Keratinocyte (primary cell): ENCODE results near the gene RAC2. TPM values are rescaled to one million over a fixed set of nuclear protein-coding genes. Genes with fewer than 3 reads are reported as not detected.

Experiments
- DNase-seq: peaks from one replicate; pipeline ENCODE4 v3.0.0-alpha.2; 2011; ENCODE audit warnings: low read depth, missing footprints, low spot score
- FAIRE-seq: peaks from 2 replicates; lab custom pipeline; 2011; peaks lifted over from hg19 to GRCh38; lab: Jason Lieb, UNC
- H2AFZ ChIP-seq: 2 replicates; pipeline ENCODE4 v1.6.0; 2012; ENCODE audit warnings: low read length, control low read depth, inconsistent platforms; ENCODE audit not compliant: control insufficient read depth
- H3K27ac ChIP-seq: 2 replicates; pipeline ENCODE4 v1.5.1; 2011; ENCODE audit warnings: low read length; ENCODE audit not compliant: control insufficient read depth, insufficient read depth
- H3K27me3 ChIP-seq: 3 replicates; pipeline ENCODE4 v1.6.0; 2011; ENCODE audit warnings: low read length; ENCODE audit not compliant: control insufficient read depth, insufficient read depth; ENCODE audit errors: extremely low read depth
- H3K36me3 ChIP-seq, 2 experiments: 2 replicates in 1 of 2; 3 replicates in 1 of 2; pipeline ENCODE4 v1.5.1; 2011; ENCODE audit warnings: low read length in 2 of 2, mild to moderate bottlenecking in 1 of 2; ENCODE audit not compliant: control insufficient read depth in 2 of 2, insufficient read depth in 2 of 2; ENCODE audit errors: extremely low read depth in 1 of 2
- H3K4me1 ChIP-seq: 3 replicates; pipeline ENCODE4 v1.5.1; 2011; ENCODE audit warnings: low read length; ENCODE audit not compliant: control insufficient read depth, insufficient read depth; ENCODE audit errors: extremely low read depth
- H3K4me2 ChIP-seq: 3 replicates; pipeline ENCODE4 v1.6.0; 2011; ENCODE audit warnings: low read depth, low read length; ENCODE audit not compliant: control insufficient read depth, insufficient read depth; ENCODE audit errors: extremely low read depth
- H3K4me3 ChIP-seq, 3 experiments: fragments of 200-600 bp in 1 of 3; sonication (generic) in 1 of 3; 2 replicates in 2 of 3; 3 replicates in 1 of 3; pipeline ENCODE4 v1.5.1; 2011 to 2016; ENCODE audit warnings: low read length in 3 of 3, mild to moderate bottlenecking in 3 of 3, control low read depth in 2 of 3, inconsistent platforms in 1 of 3, low read depth in 1 of 3, mixed read lengths in 1 of 3, mixed run types in 1 of 3, moderate library complexity in 1 of 3; ENCODE audit not compliant: control insufficient read depth in 2 of 3, insufficient read depth in 2 of 3; ENCODE audit errors: extremely low read depth in 1 of 3
- H3K79me2 ChIP-seq: 2 replicates; pipeline ENCODE4 v1.6.0; 2012; ENCODE audit warnings: low read length; ENCODE audit not compliant: control insufficient read depth, insufficient read depth
- H3K9ac ChIP-seq: 3 replicates; pipeline ENCODE4 v1.6.0; 2011; ENCODE audit warnings: low read length; ENCODE audit not compliant: control insufficient read depth, insufficient read depth; ENCODE audit errors: extremely low read depth
- H3K9me1 ChIP-seq: 3 replicates; pipeline ENCODE4 v1.6.0; 2011; ENCODE audit warnings: low read length; ENCODE audit not compliant: control insufficient read depth, insufficient read depth; ENCODE audit errors: extremely low read depth
- H3K9me3 ChIP-seq: 2 replicates; pipeline ENCODE4 v1.5.1; 2012; ENCODE audit warnings: low read depth, low read length; ENCODE audit not compliant: control insufficient read depth
- H4K20me1 ChIP-seq: 3 replicates; pipeline ENCODE4 v1.6.0; 2011; ENCODE audit warnings: low read length; ENCODE audit not compliant: control insufficient read depth, insufficient read depth; ENCODE audit errors: extremely low read depth
- EZH2 ChIP-seq: IDR thresholded peaks from one replicate; pipeline ENCODE4 v1.6.1; 2012; ENCODE audit warnings: inconsistent platforms, mild to moderate bottlenecking, low read length, moderate library complexity
- dilution Hi-C: fragments of 300-500 bp; cut with MboI; formaldehyde crosslinking; loops from one replicate; pipeline ENCODE4 v1.7.0; 2020; ENCODE audit warnings: low sequenced_read_pairs; ENCODE audit not compliant: extremely low pct_ligation_motif_present
- polyA plus RNA-seq, 5 experiments: library from polyadenylated mRNA; depleted of rRNA in 3 of 5; stranded (reverse) in 3 of 5; stranded (forward) in 1 of 5; unstranded in 1 of 5; fragments of >200 nt; gene quantifications; 1 replicate in 1 of 5; 2 replicates in 3 of 5; 3 replicates in 1 of 5; pipeline versions ENCODE4 v1.2.1 to v1.2.3, GENCODE V29; 2011 to 2012; ENCODE audit warnings: missing spikeins in 2 of 5, low read depth in 1 of 5, low replicate concordance in 1 of 5
- TF ChIP-seq, protein P1 (sequence below), 3 experiments: IDR thresholded peaks in 1 of 3; conservative IDR thresholded peaks in 1 of 3; optimal IDR thresholded peaks in 1 of 3; 2 replicates in 2 of 3; 3 replicates in 1 of 3; pipeline versions ENCODE3 to v1.5.1; 2011; ENCODE audit warnings: low read length in 3 of 3, mild to moderate bottlenecking in 3 of 3, moderate library complexity in 2 of 3, control low read depth in 1 of 3, inconsistent platforms in 1 of 3; ENCODE audit not compliant: insufficient read depth in 2 of 3; ENCODE audit errors: extremely low read depth in 1 of 3

RAC2 gene
- polyA plus RNA-seq, 1 donor (not counting 4 experiments of a cell fraction or from before 2014, with no cell fraction given): 78.6 TPM

DNA sequence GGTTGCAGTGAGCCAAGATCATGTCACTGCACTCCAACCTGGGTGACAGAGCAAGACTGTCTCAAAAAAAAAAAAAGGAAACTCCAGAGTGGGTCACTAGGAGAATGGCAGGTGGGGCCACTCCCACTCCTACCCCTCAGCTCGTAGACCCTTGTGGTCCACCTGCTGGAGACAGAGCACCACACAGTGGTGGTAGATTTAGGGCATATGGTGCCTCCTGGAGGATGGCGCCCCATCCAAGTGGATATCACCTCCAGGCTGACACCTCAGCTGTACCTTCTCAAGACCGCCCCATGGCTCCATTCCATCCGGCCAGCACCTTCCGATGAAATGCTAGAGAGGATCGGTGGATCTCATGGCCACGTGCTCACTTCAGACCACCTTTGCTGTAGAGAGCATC lies 44.5 kb upstream of the RAC2 start:
- Histone ChIP-seq H3K9me1 (no peaks in the 10 kb centered on the region), H2AFZ (no peak overlapping the region), H3K9ac (no peak overlapping the region), H3K36me3 (no peaks in the 10 kb centered on the region), H3K27me3 (peaks cover 32% of the 10 kb centered on the region), H3K9me3 (no peaks in the 10 kb centered on the region), H4K20me1 (no peaks in the 10 kb centered on the region), H3K4me2 (no peak overlapping the region), H3K79me2 (no peaks in the 10 kb centered on the region), H3K4me1 (no peaks in the 10 kb centered on the region), H3K27ac (no peak overlapping the region), H3K4me3 (no peak overlapping the region)
- FAIRE-seq (no peak), DNase-seq (no peak)
- TF ChIP-seq, protein P1, sequence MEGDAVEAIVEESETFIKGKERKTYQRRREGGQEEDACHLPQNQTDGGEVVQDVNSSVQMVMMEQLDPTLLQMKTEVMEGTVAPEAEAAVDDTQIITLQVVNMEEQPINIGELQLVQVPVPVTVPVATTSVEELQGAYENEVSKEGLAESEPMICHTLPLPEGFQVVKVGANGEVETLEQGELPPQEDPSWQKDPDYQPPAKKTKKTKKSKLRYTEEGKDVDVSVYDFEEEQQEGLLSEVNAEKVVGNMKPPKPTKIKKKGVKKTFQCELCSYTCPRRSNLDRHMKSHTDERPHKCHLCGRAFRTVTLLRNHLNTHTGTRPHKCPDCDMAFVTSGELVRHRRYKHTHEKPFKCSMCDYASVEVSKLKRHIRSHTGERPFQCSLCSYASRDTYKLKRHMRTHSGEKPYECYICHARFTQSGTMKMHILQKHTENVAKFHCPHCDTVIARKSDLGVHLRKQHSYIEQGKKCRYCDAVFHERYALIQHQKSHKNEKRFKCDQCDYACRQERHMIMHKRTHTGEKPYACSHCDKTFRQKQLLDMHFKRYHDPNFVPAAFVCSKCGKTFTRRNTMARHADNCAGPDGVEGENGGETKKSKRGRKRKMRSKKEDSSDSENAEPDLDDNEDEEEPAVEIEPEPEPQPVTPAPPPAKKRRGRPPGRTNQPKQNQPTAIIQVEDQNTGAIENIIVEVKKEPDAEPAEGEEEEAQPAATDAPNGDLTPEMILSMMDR (optimal IDR thresholded peaks at IDR 0.05 in 1 of 3, IDR thresholded peaks at IDR 0.05 in 1 of 3, conservative IDR thresholded peaks at IDR 0.05 in 1 of 3; ENCODE audit: extremely low read depth in 1 of 3, insufficient read depth in 2 of 3, low read length in 3 of 3): no peak
- TF ChIP-seq EZH2: no peak
- dilution Hi-C loops: no loop called here

DNA sequence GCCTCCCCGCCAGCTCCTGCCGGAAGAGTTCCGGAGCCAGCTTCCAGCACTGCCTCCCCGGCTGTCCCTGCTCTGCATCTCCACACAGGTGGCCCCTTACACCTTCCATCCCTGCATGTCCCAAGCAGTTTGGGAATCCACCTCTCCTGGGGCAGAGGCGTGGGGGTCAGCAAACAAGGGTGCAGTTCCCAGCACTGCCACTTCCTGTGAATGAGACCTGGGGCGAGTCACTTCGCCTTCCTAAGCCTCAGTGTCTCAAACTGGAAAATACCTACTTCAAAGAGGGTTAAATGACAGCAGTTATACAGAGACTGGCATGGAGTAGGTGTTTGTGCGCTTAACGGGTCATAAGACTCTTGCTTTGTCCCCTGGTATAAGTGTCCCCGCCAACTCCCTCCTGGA lies 43.5 kb upstream of the RAC2 start:
- dilution Hi-C loops: no loop called here

More for the DNA sequence above, 43.5 kb upstream of the RAC2 start:
- TF ChIP-seq EZH2: no peak
- TF ChIP-seq, protein P1 (optimal IDR thresholded peaks at IDR 0.05 in 1 of 3, IDR thresholded peaks at IDR 0.05 in 1 of 3, conservative IDR thresholded peaks at IDR 0.05 in 1 of 3; ENCODE audit: extremely low read depth in 1 of 3, insufficient read depth in 2 of 3, low read length in 3 of 3): no peak
- FAIRE-seq (no peak), DNase-seq (no peak)
- Histone ChIP-seq H3K4me2 (no peak overlapping the region), H3K36me3 (no peaks in the 10 kb centered on the region), H3K27ac (no peak overlapping the region), H3K4me3 (no peak overlapping the region), H3K4me1 (peaks cover 4% of the 10 kb centered on the region), H3K79me2 (no peaks in the 10 kb centered on the region), H3K9me3 (no peaks in the 10 kb centered on the region), H4K20me1 (no peaks in the 10 kb centered on the region), H3K27me3 (peaks cover 25% of the 10 kb centered on the region), H2AFZ (no peak overlapping the region), H3K9ac (no peak overlapping the region), H3K9me1 (no peaks in the 10 kb centered on the region)
